EL (cell line): Measurements from ENCODE around the gene KMO.

ENCODE experiments used
- DNase-seq: peaks from one replicate; pipeline ENCODE4 v3.0.0-alpha.2; 2016

The KMO gene

GRCh38 chr1:241630476-241630875 lies 98.3 kb downstream of the KMO start:
- no peak for DNase-seq

GRCh38 chr1:241630899-241631298 lies 98.7 kb downstream of the KMO start:
- no peak for DNase-seq

- no peak for DNase-seq
Observed at GRCh38 chr1:241631674-241632073, 99.5 kb downstream of the KMO start.

GRCh38 chr1:241632987-241633386 lies 100.8 kb downstream of the KMO start:
- no peak for DNase-seq

GRCh38 chr1:241635556-241636152 lies 103.5 kb downstream of the KMO start:
- DNase-seq = no peak

GRCh38 chr1:241636291-241636690 lies 104.1 kb downstream of the KMO start:
- DNase-seq = no peak

GRCh38 chr1:241637046-241637590 lies 104.9 kb downstream of the KMO start:
- DNase-seq = peak; percentile 51

GRCh38 chr1:241637604-241638003 lies 105.4 kb downstream of the KMO start:
- DNase-seq = peak; percentile 56

- no peak for DNase-seq
Observed at GRCh38 chr1:241638099-241638682, 106.0 kb downstream of the KMO start.

- DNase-seq = peak; percentile 63
Observed at GRCh38 chr1:241638909-241639622, 106.9 kb downstream of the KMO start.

GRCh38 chr1:241639623-241640148 lies 107.5 kb downstream of the KMO start:
- no peak for DNase-seq

GRCh38 chr1:241640149-241640866 lies 108.1 kb downstream of the KMO start, which contains the start of the genes CHML and OPN3:
Gene CHML (minus strand): TSS chr1:241640369. CDS start chr1:241635766, 4,603 bp downstream.
Gene OPN3 (minus strand): TSS chr1:241640369. CDS start chr1:241640254, 115 bp downstream.
- DNase-seq = peak; percentile 88

- no peak for DNase-seq
Observed at GRCh38 chr1:241640867-241641622, 108.9 kb downstream of the KMO start.

GRCh38 chr1:241641773-241642592 lies 109.8 kb downstream of the KMO start:
- DNase-seq = peak; percentile 89

- DNase-seq = no peak
Observed at GRCh38 chr1:241642593-241642944, 110.4 kb downstream of the KMO start.

- no peak for DNase-seq
Observed at GRCh38 chr1:241644259-241644658, 112.1 kb downstream of the KMO start.

- no peak for DNase-seq
Observed at GRCh38 chr1:241645199-241645598, 113.0 kb downstream of the KMO start.
